ENCODE measurements around the gene CCDC9. TPM values are rescaled to one million over a fixed set of nuclear protein-coding genes. Genes with fewer than 3 reads are reported as not detected.

Gene CCDC9
- total and polyA plus RNA-seq, 2 of the 8 experiments (the other 6 are each of a cell fraction or from before 2014, with no cell fraction given): 3.7 to 29.8 TPM

GRCh38 chr19:47210689-47211316 lies 45.5 kb upstream of the CCDC9 start:
- CTCF ChIA-PET (ENCODE audit: partially characterized antibody): interaction anchor here (0.6 to 11.2 kb wide), 41 partner anchors 9 to 915 kb away, joined by 3 to 303 read pairs (median 6); partner anchors contain the start of genes CCDC9 and ZC3H4
- H3K9ac ChIP-seq (replicated peaks in 1 of 4; ENCODE audit: extremely low read depth in 1 of 4, low read depth in 3 of 4, low read length in 3 of 4): no peak overlapping the region; a peak in 1 of 7 replicates
- peak overlapping the region; percentile 63; the same call in 1 of the 2 replicates for H2BK5ac ChIP-seq (ENCODE audit: low read depth, low read length)
- H3K23ac ChIP-seq (ENCODE audit: insufficient read length): no peak overlapping the region
- 66% methylated on average over 19 of the region's 19 CpGs; no CpG with 5 or more reads in 1 of the 2 experiments for WGBS, 2 experiments (ENCODE audit: extremely low coverage in 1 of 2, insufficient coverage in 1 of 2, insufficient read length in 1 of 2, insufficient replicate concordance in 2 of 2, low coverage in 1 of 2, low lambda C conversion rate in 2 of 2, missing lambda C conversion rate in 1 of 2)
- H3K36me3 ChIP-seq (ENCODE audit: control insufficient read depth in 2 of 4, insufficient read depth in 4 of 4, low read length in 3 of 4): peaks cover 6 to 56% (median 25%) of the 10 kb centered on the region in 4 experiments
- H2AK5ac ChIP-seq (ENCODE audit: low read depth, low read length): 0 out of 2 replicates have a peak overlapping the region, but pooled peaks have one; percentile 30
- H2BK15ac ChIP-seq (ENCODE audit: low read length): no peak overlapping the region
- FAIRE-seq (peak; percentile 65), DNase-seq (ENCODE audit: low read depth in 1 of 2, low spot score in 2 of 2) (peak; percentile 60 to 88)
- H2BK20ac ChIP-seq (ENCODE audit: low read length): no peak overlapping the region
- no peak overlapping the region for H3K14ac ChIP-seq (ENCODE audit: insufficient read length)
- no peak overlapping the region for H3K4me2 ChIP-seq (ENCODE audit: insufficient read depth in 1 of 2, low read depth in 2 of 2, low read length in 2 of 2)
- no peaks in the 10 kb centered on the region for H3K23me2 ChIP-seq (ENCODE audit: low read depth, low read length)
- no peak overlapping the region for H3K56ac ChIP-seq (replicated peaks; ENCODE audit: insufficient read length, low read depth, low read length)
- H4K20me1 ChIP-seq (replicated peaks in 1 of 2; ENCODE audit: control insufficient read depth in 1 of 2, insufficient read depth in 2 of 2, low read length in 2 of 2): peaks cover 0 to 2% of the 10 kb centered on the region in 2 experiments
- H3K4ac ChIP-seq (replicated peaks; ENCODE audit: insufficient read length, low read depth, low read length): no peak overlapping the region
- H3K4me3 ChIP-seq (ENCODE audit: extremely low read depth in 1 of 4, insufficient read depth in 2 of 4, low read depth in 3 of 4, low read length in 4 of 4): no peak overlapping the region
- H3K79me1 ChIP-seq (ENCODE audit: low read depth, low read length): no peaks in the 10 kb centered on the region
- no peak overlapping the region for H4K5ac ChIP-seq (ENCODE audit: insufficient read length, low read depth, low read length)
- H2BK120ac ChIP-seq (replicated peaks; ENCODE audit: low read depth, low read length): no peak overlapping the region
- peak overlapping the region; percentile 32; the same call in 1 of the 2 replicates for H2BK12ac ChIP-seq (ENCODE audit: low read depth, low read length)
- H3K9me3 ChIP-seq (ENCODE audit: insufficient read depth in 2 of 2, low read depth in 1 of 2, low read length in 1 of 2): no peaks in the 10 kb centered on the region
- H3K27me3 ChIP-seq (replicated peaks in 1 of 4; ENCODE audit: control insufficient read depth in 3 of 4, extremely low read depth in 1 of 4, insufficient read depth in 3 of 4, low read length in 3 of 4): no peaks in the 10 kb centered on the region
- H2AFZ ChIP-seq (ENCODE audit: low read length): no peak overlapping the region
- POLR2A ChIA-PET (ENCODE audit: partially characterized antibody): interaction anchor here (0.7 to 10.6 kb wide), 25 partner anchors 9 to 79 kb away, joined by 3 to 195 read pairs (median 4); partner anchors contain the start of genes CCDC9 and SAE1
- peak overlapping the region; percentile 51; the same call in 1 of the 2 replicates for H3K27ac ChIP-seq (ENCODE audit: low read depth, low read length)
- H3K18ac ChIP-seq (ENCODE audit: extremely low read depth, low read length): no peak overlapping the region
- no peaks in the 10 kb centered on the region for H3K79me2 ChIP-seq (ENCODE audit: control insufficient read depth in 1 of 2, insufficient read depth in 2 of 2, low read length in 2 of 2)
- H4K8ac ChIP-seq (ENCODE audit: extremely low read depth, insufficient read depth, low read length): no peak overlapping the region
- H3K4me1 ChIP-seq (replicated peaks in 1 of 4; ENCODE audit: control insufficient read depth in 3 of 4, insufficient read depth in 4 of 4, low read length in 3 of 4): peaks cover 0 to 14% (median 5%) of the 10 kb centered on the region in 4 experiments; a peak in 5 of 7 replicates
- H4K91ac ChIP-seq (replicated peaks; ENCODE audit: insufficient read length, low read length): peak overlapping the region; percentile 47
- TF ChIP-seq HDAC2 (IDR thresholded peaks at IDR 0.05; ENCODE audit: borderline replicate concordance in 1 of 2, low read depth in 2 of 2, low read length in 2 of 2): no peak
- TF ChIP-seq ATF3 (IDR thresholded peaks at IDR 0.05; ENCODE audit: insufficient read depth, low read depth, low read length): no peak
- no peak; the same call in 1 of the 2 replicates for TF ChIP-seq ATF2 (IDR thresholded peaks at IDR 0.05; ENCODE audit: low read length)
- TF ChIP-seq CBX8 (IDR thresholded peaks at IDR 0.05; ENCODE audit: borderline replicate concordance, low read depth, low read length): no peak
- peak; percentile 68 to 76 for TF ChIP-seq RAD21 (IDR thresholded peaks at IDR 0.05 in 1 of 2, conservative IDR thresholded peaks at IDR 0.05 in 1 of 2; ENCODE audit: low read depth in 2 of 2, low read length in 2 of 2)
- TF ChIP-seq KDM5A (IDR thresholded peaks at IDR 0.05; ENCODE audit: low read length): no peak
- no peak for TF ChIP-seq CEBPB (IDR thresholded peaks at IDR 0.05; ENCODE audit: low read depth, low read length)
- TF ChIP-seq YY1 (IDR thresholded peaks at IDR 0.05; ENCODE audit: low read depth, low read length): no peak
- no peak for TF ChIP-seq SP1 (IDR thresholded peaks at IDR 0.05; ENCODE audit: low read depth, low read length)

All from H1 (cell line).